Gastrocnemius medialis (tissue), 4 donors: ENCODE results near the gene CSNK2A3.

Experiments used
- POLR2A ChIP-seq, 2 donors: fragments of 450-650 bp; IDR thresholded peaks; one replicate each; pipeline ENCODE4 v1.6.1; 2017; ENCODE audit warnings: antibody characterized with exemption in 2 of 2, mild to moderate bottlenecking in 2 of 2, moderate library complexity in 2 of 2
- TF ChIP-seq, protein P1 (sequence below), 5 experiments: fragments of 450-650 bp in 3 of 5; fragments of 200-600 bp in 2 of 5; sonication (generic) in 2 of 5; IDR thresholded peaks in 4 of 5; conservative IDR thresholded peaks in 1 of 5; 1 replicate in 4 of 5; 2 replicates in 1 of 5; pipeline ENCODE4 v1.5.1; 2016 to 2019; ENCODE audit warnings: antibody characterized with exemption in 5 of 5, mild to moderate bottlenecking in 3 of 5, moderate library complexity in 3 of 5

DNA sequence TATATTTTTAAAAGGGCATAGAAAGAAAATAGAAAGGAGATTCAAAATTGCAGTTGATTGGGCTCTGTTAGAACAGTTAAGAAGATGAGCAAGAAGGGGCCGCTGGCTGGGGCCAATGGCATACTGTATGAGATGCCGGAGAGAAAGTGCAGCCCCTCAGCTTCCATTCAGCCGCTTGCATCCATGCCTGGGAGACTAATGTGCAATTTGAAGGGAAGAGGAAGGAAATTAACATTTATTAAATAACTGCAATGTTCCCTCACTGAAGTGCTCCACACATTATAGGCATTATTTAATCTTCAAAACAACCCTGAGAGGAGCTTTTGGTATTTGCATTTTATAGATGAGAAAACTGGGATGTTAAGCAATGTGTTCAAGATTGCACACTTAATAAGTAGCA, 44.7 kb upstream of the CSNK2A3 start:
- TF ChIP-seq, protein P1, sequence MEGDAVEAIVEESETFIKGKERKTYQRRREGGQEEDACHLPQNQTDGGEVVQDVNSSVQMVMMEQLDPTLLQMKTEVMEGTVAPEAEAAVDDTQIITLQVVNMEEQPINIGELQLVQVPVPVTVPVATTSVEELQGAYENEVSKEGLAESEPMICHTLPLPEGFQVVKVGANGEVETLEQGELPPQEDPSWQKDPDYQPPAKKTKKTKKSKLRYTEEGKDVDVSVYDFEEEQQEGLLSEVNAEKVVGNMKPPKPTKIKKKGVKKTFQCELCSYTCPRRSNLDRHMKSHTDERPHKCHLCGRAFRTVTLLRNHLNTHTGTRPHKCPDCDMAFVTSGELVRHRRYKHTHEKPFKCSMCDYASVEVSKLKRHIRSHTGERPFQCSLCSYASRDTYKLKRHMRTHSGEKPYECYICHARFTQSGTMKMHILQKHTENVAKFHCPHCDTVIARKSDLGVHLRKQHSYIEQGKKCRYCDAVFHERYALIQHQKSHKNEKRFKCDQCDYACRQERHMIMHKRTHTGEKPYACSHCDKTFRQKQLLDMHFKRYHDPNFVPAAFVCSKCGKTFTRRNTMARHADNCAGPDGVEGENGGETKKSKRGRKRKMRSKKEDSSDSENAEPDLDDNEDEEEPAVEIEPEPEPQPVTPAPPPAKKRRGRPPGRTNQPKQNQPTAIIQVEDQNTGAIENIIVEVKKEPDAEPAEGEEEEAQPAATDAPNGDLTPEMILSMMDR (IDR thresholded peaks at IDR 0.05 in 4 of 5, conservative IDR thresholded peaks at IDR 0.05 in 1 of 5) = no peak
- no peak for TF ChIP-seq POLR2A (IDR thresholded peaks at IDR 0.05)
